ENCODE results near the gene SIGLEC11.
"Not testable (repeated sequence)": the region's sequence is repeated elsewhere in the genome, so short reads cannot be mapped to it uniquely, and the experiment has no call there.

- TF ChIP-seq CTCF (IDR thresholded peaks at IDR 0.05; ENCODE audit: low read length); EZH2 (IDR thresholded peaks at IDR 0.05; ENCODE audit: borderline replicate concordance, low read length): not testable (repeated sequence)
Observed at GRCh38 chr19:49958596-49958995, 2.4 kb downstream of the SIGLEC11 start.

Data from OCI-LY1 (cell line).